Ovary (tissue), 9 donors: ENCODE measurements around the gene TLNRD1. TPM values are rescaled to one million over a fixed set of nuclear protein-coding genes. Genes with fewer than 3 reads are reported as not detected.

Source experiments
- DNase-seq, 5 donors: peaks; one replicate each; pipeline ENCODE4 v3.0.0-alpha.2; 2019 to 2020
- H3K27ac ChIP-seq, 2 donors: fragments of 200-600 bp; one replicate each; pipeline versions ENCODE4 v1.5.1 to v1.8.0; 2019 to 2022
- H3K27me3 ChIP-seq: fragments of 200-600 bp; one replicate; pipeline ENCODE4 v1.8.0; 2022
- H3K36me3 ChIP-seq: fragments of 200-600 bp; sonication (generic); one replicate; pipeline ENCODE4 v1.5.1; 2019
- H3K4me1 ChIP-seq: one replicate; pipeline ENCODE4 v1.8.1; 2013; ENCODE audit warnings: mild to moderate bottlenecking, moderate library complexity; ENCODE audit not compliant: insufficient read depth
- H3K4me3 ChIP-seq: fragments of 200-600 bp; sonication (generic); one replicate; pipeline ENCODE4 v1.5.1; 2017
- H3K9me3 ChIP-seq, 2 donors: fragments of 200-600 bp in 1 of 2; sonication (generic) in 1 of 2; one replicate each; pipeline versions ENCODE4 v1.5.1 to v1.8.1; 2013 to 2019; ENCODE audit warnings: mild to moderate bottlenecking in 1 of 2, moderate library complexity in 1 of 2
- EP300 ChIP-seq: sonication (generic); formaldehyde crosslinking; IDR thresholded peaks from one replicate; pipeline ENCODE4 v1.6.1; 2017; ENCODE audit warnings: antibody characterized with exemption
- POLR2A ChIP-seq: fragments of 450-650 bp; IDR thresholded peaks from one replicate; pipeline ENCODE4 v1.6.1; 2017; ENCODE audit warnings: antibody characterized with exemption, mild to moderate bottlenecking, moderate library complexity
- WGBS, 3 donors: extraction: QIAGEN DNeasy Blood & Tissue Kit in 1 of 3; methylation state at CpG; one replicate each; pipeline versions ENCODE4 v1.1.5 to v1.1.7; 2013 to 2017; 5-methylcytosine and 5-hydroxymethylcytosine counted together
- intact Hi-C, 4 donors: fragments of 100-400 bp; cut with DNase I; formaldehyde crosslinking; loops; one replicate each; pipeline versions ENCODE4 v1.11.0 to v1.15.1; 2022 to 2023
- polyA plus RNA-seq, 2 donors: library from polyadenylated mRNA; stranded (reverse); fragments of 200-250 nt in 1 of 2; fragments of 350-450 nt in 1 of 2; fragmentation: Illumina TruSeq in 1 of 2; extraction: RNeasy Lipid Tissue Mini Kit (QIAGEN cat#74804) in 1 of 2; gene quantifications; one replicate each; pipeline ENCODE4 v1.2.3, GENCODE V29; 2013 to 2014
- total RNA-seq, 7 donors: library from RNA; depleted of rRNA in 2 of 7; stranded (reverse); fragments of >200 nt in 2 of 7; fragmentation: NEBNext Ultra II Directional in 3 of 7; extraction: Animal tissue kit (Norgen Biotek cat#: 25700) in 3 of 7; gene quantifications; one replicate each; pipeline versions ENCODE4 v1.1.0 to v1.2.4, GENCODE V29; 2016 to 2023
- TF ChIP-seq, protein P1 (sequence below), 3 donors: fragments of 450-650 bp in 2 of 3; fragments of 200-600 bp in 1 of 3; IDR thresholded peaks; one replicate each; pipeline versions ENCODE4 v1.5.1 to v1.8.0; 2016 to 2022; ENCODE audit warnings: antibody characterized with exemption in 3 of 3, mild to moderate bottlenecking in 1 of 3
- donor health status: DM: no; HTN: no; CAD: no; lungs with moderate emphysema.
- donor health status: DM: no; HTN: no; CAD: no.
- donor health status: Bipolar disorder and iron deficiency.
- donor health status: DM: yes; HTN: yes; CAD: no.
- donor health status: DM: no; HTN: no; CAD: no.
- donor health status: DM: yes; HTN: yes; CAD: no.

The TLNRD1 gene
- total and polyA plus RNA-seq, 9 donors: 4.2 to 15.2 (median 10.3) TPM

DNA sequence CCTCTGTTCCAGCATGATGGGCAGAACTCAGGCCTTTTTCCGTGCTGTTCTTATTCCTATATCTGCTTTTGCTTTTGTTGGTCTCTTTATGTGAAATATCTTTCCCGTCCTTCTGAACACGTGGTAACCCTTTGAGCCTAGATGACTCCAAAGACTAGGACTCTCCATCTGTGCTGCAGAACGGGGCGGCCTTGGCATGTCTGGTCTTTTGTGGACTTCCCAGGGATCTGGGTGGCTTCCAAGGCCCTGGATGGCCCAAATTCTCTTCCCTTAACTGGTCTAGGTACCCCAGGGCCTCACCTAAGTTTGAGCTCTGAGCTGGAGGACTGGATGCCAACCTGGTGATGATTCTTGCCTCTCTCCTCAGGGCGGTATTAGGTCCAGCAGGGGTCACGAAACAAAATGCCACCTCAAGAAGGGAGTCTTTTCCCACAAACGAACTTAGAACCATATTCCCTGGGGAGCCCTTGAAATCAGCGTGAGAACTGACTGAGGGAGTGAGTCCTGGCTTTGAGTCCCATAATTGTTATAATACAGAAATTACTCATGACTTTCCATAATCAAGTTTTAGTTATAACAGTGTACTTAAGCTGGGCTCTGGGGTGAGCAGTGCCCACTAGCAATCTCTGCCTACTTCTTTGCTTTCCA is 13.8 kb downstream of the TLNRD1 start:
- Histone ChIP-seq H3K27ac (no peak overlapping the region), H3K9me3 (no peaks in the 10 kb centered on the region), H3K36me3 (no peaks in the 10 kb centered on the region), H3K27me3 (no peaks in the 10 kb centered on the region), H3K4me1 (peaks cover 3% of the 10 kb centered on the region), H3K4me3 (no peak overlapping the region)
- intact Hi-C loops: no loop called here
- WGBS, 3 donors: 66 to 86% (median 81%) methylated on average over 9 of the region's 9 CpGs
- DNase-seq: no peak
- TF ChIP-seq, protein P1, sequence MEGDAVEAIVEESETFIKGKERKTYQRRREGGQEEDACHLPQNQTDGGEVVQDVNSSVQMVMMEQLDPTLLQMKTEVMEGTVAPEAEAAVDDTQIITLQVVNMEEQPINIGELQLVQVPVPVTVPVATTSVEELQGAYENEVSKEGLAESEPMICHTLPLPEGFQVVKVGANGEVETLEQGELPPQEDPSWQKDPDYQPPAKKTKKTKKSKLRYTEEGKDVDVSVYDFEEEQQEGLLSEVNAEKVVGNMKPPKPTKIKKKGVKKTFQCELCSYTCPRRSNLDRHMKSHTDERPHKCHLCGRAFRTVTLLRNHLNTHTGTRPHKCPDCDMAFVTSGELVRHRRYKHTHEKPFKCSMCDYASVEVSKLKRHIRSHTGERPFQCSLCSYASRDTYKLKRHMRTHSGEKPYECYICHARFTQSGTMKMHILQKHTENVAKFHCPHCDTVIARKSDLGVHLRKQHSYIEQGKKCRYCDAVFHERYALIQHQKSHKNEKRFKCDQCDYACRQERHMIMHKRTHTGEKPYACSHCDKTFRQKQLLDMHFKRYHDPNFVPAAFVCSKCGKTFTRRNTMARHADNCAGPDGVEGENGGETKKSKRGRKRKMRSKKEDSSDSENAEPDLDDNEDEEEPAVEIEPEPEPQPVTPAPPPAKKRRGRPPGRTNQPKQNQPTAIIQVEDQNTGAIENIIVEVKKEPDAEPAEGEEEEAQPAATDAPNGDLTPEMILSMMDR (IDR thresholded peaks at IDR 0.05): no peak
- TF ChIP-seq EP300 (no peak), POLR2A (no peak)

DNA sequence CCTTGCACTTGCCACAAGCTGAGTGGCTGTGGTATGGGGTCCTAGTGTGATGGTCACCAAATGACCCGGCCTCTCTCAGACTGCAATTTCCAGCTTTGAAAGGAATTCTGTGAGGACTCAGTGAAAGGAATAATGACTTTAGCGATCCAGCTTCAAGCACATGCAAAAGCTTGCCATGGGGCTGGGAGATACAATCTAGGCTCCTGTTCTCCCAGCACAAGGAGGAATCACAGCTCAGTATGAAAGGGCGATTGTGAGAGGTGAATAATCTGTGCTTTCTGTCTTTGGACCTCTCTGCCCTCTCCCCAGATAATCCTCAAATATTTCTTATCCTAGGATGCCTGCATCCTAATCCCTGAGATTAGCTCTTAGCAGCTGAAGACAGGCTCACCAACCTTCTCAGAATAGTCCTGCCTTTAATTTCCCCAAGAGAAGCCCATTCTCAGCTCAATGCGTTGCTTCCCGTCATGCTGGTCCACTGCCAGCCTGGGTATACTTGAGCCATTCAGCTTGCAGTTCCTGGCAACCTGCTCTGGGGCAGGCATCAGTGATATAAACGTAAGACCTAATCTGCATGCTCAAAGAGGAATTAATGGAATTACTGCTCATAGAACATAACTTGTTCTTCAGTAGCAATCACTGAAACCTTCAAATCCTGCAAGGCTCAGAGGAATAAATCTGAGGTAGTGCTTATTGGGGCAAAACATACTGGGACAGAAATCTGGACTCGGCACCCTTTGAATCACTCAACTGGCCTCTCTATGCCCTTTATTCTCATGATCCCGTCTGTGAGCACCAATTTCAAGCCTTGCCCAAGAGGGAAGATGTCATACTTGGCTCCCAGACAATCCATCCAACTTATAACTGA is 15.1 kb downstream of the TLNRD1 start:
- H3K4me3 ChIP-seq: no peak overlapping the region
- H3K36me3 ChIP-seq: no peaks in the 10 kb centered on the region
- intact Hi-C loops: no loop called here
- TF ChIP-seq EP300 (no peak), POLR2A (no peak)
- TF ChIP-seq, protein P1 (IDR thresholded peaks at IDR 0.05): no peak
- 78 to 86% (median 85%) methylated on average over 8 of the region's 8 CpGs for WGBS, 3 donors
- no peak overlapping the region for H3K27ac ChIP-seq
- no peak for DNase-seq
- no peaks in the 10 kb centered on the region for H3K27me3 ChIP-seq
- H3K4me1 ChIP-seq: peaks cover 3% of the 10 kb centered on the region
- no peaks in the 10 kb centered on the region for H3K9me3 ChIP-seq

DNA sequence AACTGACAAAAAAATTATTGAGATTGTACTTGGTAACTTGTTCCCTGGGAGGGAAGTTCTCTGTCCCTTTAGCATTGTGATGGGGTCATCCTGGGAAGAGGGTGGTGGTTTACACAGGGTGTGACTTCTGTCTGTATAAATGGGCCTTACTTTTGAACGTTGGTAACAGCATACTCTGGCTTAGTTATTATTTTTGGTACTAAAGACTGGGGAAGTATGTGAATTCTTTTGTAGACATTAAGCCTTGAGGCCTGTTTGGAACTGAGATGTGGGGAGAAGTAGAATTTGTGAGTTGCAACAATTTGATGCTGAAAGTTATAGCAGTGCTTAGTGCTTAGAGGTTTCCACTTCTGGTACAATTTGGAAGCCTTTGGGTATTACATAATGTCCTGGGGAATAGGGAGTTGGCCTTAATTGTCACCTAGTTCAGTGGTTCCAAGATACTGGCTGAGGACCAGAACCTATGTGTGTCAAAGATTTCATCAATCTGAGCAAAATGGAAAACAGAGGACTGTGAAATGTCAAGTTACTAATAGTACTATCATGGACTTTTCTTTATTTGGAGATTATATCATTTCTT is 15.9 kb downstream of the TLNRD1 start:
- Histone ChIP-seq H3K4me3 (no peak overlapping the region), H3K36me3 (no peaks in the 10 kb centered on the region), H3K27ac (no peak overlapping the region), H3K4me1 (peaks cover 3% of the 10 kb centered on the region), H3K9me3 (no peaks in the 10 kb centered on the region), H3K27me3 (no peaks in the 10 kb centered on the region)
- intact Hi-C loops: no loop called here
- DNase-seq: no peak
- WGBS, 3 donors: 47 to 55% (median 51%) methylated on average over 1 of the region's 1 CpG
- TF ChIP-seq, protein P1 (IDR thresholded peaks at IDR 0.05): no peak
- no peak for TF ChIP-seq POLR2A
- TF ChIP-seq EP300: no peak

DNA sequence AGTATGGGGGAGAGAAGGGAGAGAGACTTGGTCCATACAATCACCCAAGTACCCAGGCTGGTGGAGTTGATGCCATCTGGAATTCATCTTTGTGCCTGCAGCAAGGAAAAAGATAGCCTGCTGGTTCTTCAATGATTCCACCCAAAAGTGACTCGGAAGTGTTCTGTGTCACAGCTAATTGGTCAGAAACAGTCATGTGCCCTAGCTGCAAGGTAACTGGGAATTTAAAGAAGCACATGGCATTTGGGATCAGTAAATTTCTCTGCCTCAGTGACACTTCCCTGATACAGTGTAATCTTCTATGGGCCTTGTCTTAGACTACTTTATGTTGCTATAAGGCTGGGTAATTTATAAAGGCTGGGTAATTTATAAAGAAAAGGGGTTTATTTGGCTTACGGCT is 17.5 kb downstream of the TLNRD1 start:
- no peaks in the 10 kb centered on the region for H3K36me3 ChIP-seq
- TF ChIP-seq POLR2A: no peak
- TF ChIP-seq EP300: no peak
- TF ChIP-seq, protein P1 (IDR thresholded peaks at IDR 0.05): no peak
- intact Hi-C loops: no loop called here
- H3K27ac ChIP-seq: no peak overlapping the region
- H3K4me1 ChIP-seq: peaks cover 3% of the 10 kb centered on the region
- no peaks in the 10 kb centered on the region for H3K27me3 ChIP-seq
- WGBS, 3 donors: 92 to 94% (median 93%) methylated on average over 2 of the region's 2 CpGs
- no peaks in the 10 kb centered on the region for H3K9me3 ChIP-seq
- no peak for DNase-seq
- no peak overlapping the region for H3K4me3 ChIP-seq
